Heart left ventricle (tissue), 11 donors: ENCODE data around the gene STEAP1B. TPM values are rescaled to one million over a fixed set of nuclear protein-coding genes. Genes with fewer than 3 reads are reported as not detected.

ENCODE experiments used
- polyA plus RNA-seq, 2 donors: library from polyadenylated mRNA; stranded (reverse); fragments of 200-250 nt; gene quantifications; one replicate each; pipeline ENCODE4 v1.2.3, GENCODE V29; 2013
- total RNA-seq, 9 donors: library from RNA; depleted of rRNA in 2 of 9; stranded (reverse); fragments of >200 nt in 2 of 9; fragmentation: NEBNext Ultra II Directional in 3 of 9; extraction: Animal tissue kit (Norgen Biotek cat#: 25700) in 3 of 9; gene quantifications; one replicate each; pipeline versions ENCODE4 v1.1.0 to v1.2.4, GENCODE V29; 2016 to 2023
- donor health status: ischemic (EF 13 %, LVEDD 7.1; RV severe dilation, severe dysfunction).
- donor health status: healthy with polysubstance abuse.
- donor health status: DM: no; HTN: yes; CAD: no.
- donor health status: DM: no; HTN: no; CAD: no.
- donor health status: ischemic (EF 25% LVEDD 5.7; RV mildly dilated, moderate dysfunction).
- donor health status: healthy.
- donor health status: DM: yes; HTN: yes; CAD: no.
- donor health status: PGD.
- donor health status: nonischemic (EF 23%, LVEDD 6.1; RV moderate dilation, normal function).

STEAP1B gene
- total and polyA plus RNA-seq, 11 donors = 0.26 to 1.7 (median 0.51) TPM; not detected in 2

Other genes starting within 250 kb of the STEAP1B start
- gene RAPGEF5, start 143.0 kb downstream of the STEAP1B start, total RNA-seq = 10 to 100 TPM; 10.6 to 37.9 (median 15.5) TPM
- 10 to 100 TPM in 1 of 2 donors, 1 to 10 TPM in 1; 3.9 to 10.8 TPM for gene RAPGEF5, start 143.0 kb downstream of the STEAP1B start, polyA plus RNA-seq
- 10 to 100 TPM in 1 of 9 donors, 1 to 10 TPM in 5, under 1 TPM in 2, not detected in 1; 0.72 to 15.1 (median 2.6) TPM for gene IL6, start 227.0 kb upstream of the STEAP1B start, total RNA-seq
- 1 to 10 TPM; 1.7 to 2.0 TPM for gene IL6, start 227.0 kb upstream of the STEAP1B start, polyA plus RNA-seq